Glutamatergic neuron (in vitro differentiated cells): ENCODE data around the gene KIRREL3. TPM values are rescaled to one million over a fixed set of nuclear protein-coding genes. Genes with fewer than 3 reads are reported as not detected.

Experiments
- DNase-seq: peaks from one replicate; pipeline ENCODE4 v3.0.0; 2022
- H3K27ac Mint-ChIP-seq: one replicate; pipeline ENCODE4 v1.8.0; 2020; ENCODE audit warnings: mild to moderate bottlenecking, mixed read lengths, inconsistent platforms; ENCODE audit not compliant: unreplicated experiment
- H3K27me3 Mint-ChIP-seq: one replicate; pipeline ENCODE4 v1.8.0; 2020; ENCODE audit warnings: mild to moderate bottlenecking, moderate library complexity, mixed read lengths, inconsistent platforms; ENCODE audit not compliant: unreplicated experiment
- H3K36me3 Mint-ChIP-seq: one replicate; pipeline ENCODE4 v1.8.0; 2020; ENCODE audit warnings: mild to moderate bottlenecking, mixed read lengths, inconsistent platforms; ENCODE audit not compliant: unreplicated experiment
- H3K4me1 Mint-ChIP-seq: one replicate; pipeline ENCODE4 v1.8.0; 2020; ENCODE audit warnings: mild to moderate bottlenecking, low read depth, mixed read lengths, inconsistent platforms; ENCODE audit not compliant: unreplicated experiment
- H3K4me3 Mint-ChIP-seq: one replicate; pipeline ENCODE4 v1.8.0; 2020; ENCODE audit warnings: mild to moderate bottlenecking, mixed read lengths, inconsistent platforms; ENCODE audit not compliant: unreplicated experiment
- H3K9me3 Mint-ChIP-seq: one replicate; pipeline ENCODE4 v1.8.0; 2020; ENCODE audit warnings: mild to moderate bottlenecking, moderate library complexity, mixed read lengths, inconsistent platforms; ENCODE audit not compliant: unreplicated experiment
- CTCF ChIP-seq: fragments of 200-600 bp; sonication (generic); IDR thresholded peaks from one replicate; pipeline ENCODE4 v1.5.0; 2021; ENCODE audit not compliant: partially characterized antibody, unreplicated experiment
- total RNA-seq: library from RNA; stranded (reverse); fragmentation: NEBNext Ultra II Directional; extraction: Animal tissue kit (Norgen Biotek cat#: 25700); gene quantifications from one replicate; pipeline ENCODE4 v1.2.1, GENCODE V29; 2021; ENCODE audit not compliant: unreplicated experiment

Gene KIRREL3
- total RNA-seq, 1 donor from 2014 or later, result 25.3 TPM

GRCh38 chr11:126989942-126990715, 10.4 kb downstream of the KIRREL3 start:
- Mint-ChIP-seq H3K9me3 (no peaks in the 10 kb centered on the region), H3K4me1 (peaks cover 14% of the 10 kb centered on the region), H3K36me3 (no peaks in the 10 kb centered on the region), H3K4me3 (no peak overlapping the region), H3K27ac (no peak overlapping the region), H3K27me3 (peaks cover under 1% of the 10 kb centered on the region)
- DNase-seq, result peak; percentile 94
- peak; percentile 89 for TF ChIP-seq CTCF

GRCh38 chr11:126988655-126989054, 11.9 kb downstream of the KIRREL3 start:
- H3K27me3 Mint-ChIP-seq, result peaks cover 1% of the 10 kb centered on the region
- no peak overlapping the region for H3K4me3 Mint-ChIP-seq
- H3K36me3 Mint-ChIP-seq, result no peaks in the 10 kb centered on the region
- H3K9me3 Mint-ChIP-seq, result no peaks in the 10 kb centered on the region
- no peak overlapping the region for H3K27ac Mint-ChIP-seq
- DNase-seq, result no peak
- H3K4me1 Mint-ChIP-seq, result peaks cover 4% of the 10 kb centered on the region
- TF ChIP-seq CTCF, result no peak

- H3K4me1 Mint-ChIP-seq, result no peaks in the 10 kb centered on the region
- H3K27me3 Mint-ChIP-seq, result peaks cover 3% of the 10 kb centered on the region
- H3K9me3 Mint-ChIP-seq, result peaks cover 2% of the 10 kb centered on the region
- peaks cover 16% of the 10 kb centered on the region for H3K36me3 Mint-ChIP-seq
- H3K4me3 Mint-ChIP-seq, result no peak overlapping the region
- H3K27ac Mint-ChIP-seq, result no peak overlapping the region
- DNase-seq, result no peak
- TF ChIP-seq CTCF, result no peak
These were observed 18.9 kb downstream of the KIRREL3 start for GRCh38 chr11:126981635-126982034.

GRCh38 chr11:126978911-126979310, 21.7 kb downstream of the KIRREL3 start:
- no peak for TF ChIP-seq CTCF
- Mint-ChIP-seq H3K4me1 (no peaks in the 10 kb centered on the region), H3K27ac (no peak overlapping the region), H3K4me3 (no peak overlapping the region), H3K27me3 (peaks cover 2% of the 10 kb centered on the region), H3K9me3 (peaks cover 2% of the 10 kb centered on the region), H3K36me3 (peaks cover 16% of the 10 kb centered on the region)
- no peak for DNase-seq

- H3K4me3 Mint-ChIP-seq, result no peak overlapping the region
- no peak overlapping the region for H3K27ac Mint-ChIP-seq
- peaks cover 2% of the 10 kb centered on the region for H3K9me3 Mint-ChIP-seq
- no peak for TF ChIP-seq CTCF
- H3K27me3 Mint-ChIP-seq, result peaks cover 2% of the 10 kb centered on the region
- no peaks in the 10 kb centered on the region for H3K4me1 Mint-ChIP-seq
- DNase-seq, result no peak
- H3K36me3 Mint-ChIP-seq, result peaks cover 12% of the 10 kb centered on the region
These were observed 22.4 kb downstream of the KIRREL3 start for GRCh38 chr11:126978165-126978564.
